Measurements from ENCODE around the gene CRYAB. TPM values are rescaled to one million over a fixed set of nuclear protein-coding genes. Genes with fewer than 3 reads are reported as not detected.
"Not testable (repeated sequence)": the region's sequence is repeated elsewhere in the genome, so short reads cannot be mapped to it uniquely, and the experiment has no call there.

The CRYAB gene
- polyA plus RNA-seq, 1 of the 3 experiments (the other 2 are of a cell fraction) = 0.92 TPM

DNA sequence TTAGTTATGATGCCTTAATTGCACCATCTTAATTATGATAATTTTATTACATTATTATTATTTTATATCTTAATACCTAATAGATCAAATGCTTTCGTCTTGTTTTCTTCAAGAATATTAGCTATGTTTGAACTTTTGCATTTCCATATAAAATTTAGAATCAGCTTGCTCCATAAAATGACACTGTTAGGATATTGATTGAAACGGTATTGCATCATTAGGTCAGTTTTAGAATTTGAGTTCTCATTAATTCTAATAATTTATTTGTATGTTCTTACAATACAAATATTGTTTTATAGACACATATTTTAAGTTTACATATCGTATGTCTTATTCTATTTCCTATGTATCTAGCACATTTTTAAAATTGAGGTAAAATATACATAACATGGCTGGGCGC lies 25.5 kb downstream of the CRYAB start:
- H3K36me3 ChIP-seq (replicated peaks in 1 of 2; ENCODE audit: control insufficient read depth in 1 of 2, insufficient read depth in 2 of 2, low read length in 1 of 2) = peaks cover 0 to 3% of the 10 kb centered on the region in 2 experiments
- DNase-seq = no peak
- H3K9ac ChIP-seq = no peak overlapping the region
- H3K9me3 ChIP-seq = no peaks in the 10 kb centered on the region
- H3K4me2 ChIP-seq = no peak overlapping the region
- no peak overlapping the region for H3K27ac ChIP-seq (ENCODE audit: low read depth in 2 of 2, low read length in 1 of 2)
- ChIA-PET CTCF (interaction anchor here (0.6 to 1.6 kb wide), 5 partner anchors 8 to 111 kb away, joined by 3 to 6 read pairs (median 4); partner anchors contain the start of gene ALG9), POLR2A (no interaction called here)
- no peak for TF ChIP-seq ELF1 (IDR thresholded peaks at IDR 0.05)
- TF ChIP-seq EZH2phosphoT487 (IDR thresholded peaks at IDR 0.05; ENCODE audit: borderline replicate concordance, low read depth) = no peak
- TF ChIP-seq, protein P1, sequence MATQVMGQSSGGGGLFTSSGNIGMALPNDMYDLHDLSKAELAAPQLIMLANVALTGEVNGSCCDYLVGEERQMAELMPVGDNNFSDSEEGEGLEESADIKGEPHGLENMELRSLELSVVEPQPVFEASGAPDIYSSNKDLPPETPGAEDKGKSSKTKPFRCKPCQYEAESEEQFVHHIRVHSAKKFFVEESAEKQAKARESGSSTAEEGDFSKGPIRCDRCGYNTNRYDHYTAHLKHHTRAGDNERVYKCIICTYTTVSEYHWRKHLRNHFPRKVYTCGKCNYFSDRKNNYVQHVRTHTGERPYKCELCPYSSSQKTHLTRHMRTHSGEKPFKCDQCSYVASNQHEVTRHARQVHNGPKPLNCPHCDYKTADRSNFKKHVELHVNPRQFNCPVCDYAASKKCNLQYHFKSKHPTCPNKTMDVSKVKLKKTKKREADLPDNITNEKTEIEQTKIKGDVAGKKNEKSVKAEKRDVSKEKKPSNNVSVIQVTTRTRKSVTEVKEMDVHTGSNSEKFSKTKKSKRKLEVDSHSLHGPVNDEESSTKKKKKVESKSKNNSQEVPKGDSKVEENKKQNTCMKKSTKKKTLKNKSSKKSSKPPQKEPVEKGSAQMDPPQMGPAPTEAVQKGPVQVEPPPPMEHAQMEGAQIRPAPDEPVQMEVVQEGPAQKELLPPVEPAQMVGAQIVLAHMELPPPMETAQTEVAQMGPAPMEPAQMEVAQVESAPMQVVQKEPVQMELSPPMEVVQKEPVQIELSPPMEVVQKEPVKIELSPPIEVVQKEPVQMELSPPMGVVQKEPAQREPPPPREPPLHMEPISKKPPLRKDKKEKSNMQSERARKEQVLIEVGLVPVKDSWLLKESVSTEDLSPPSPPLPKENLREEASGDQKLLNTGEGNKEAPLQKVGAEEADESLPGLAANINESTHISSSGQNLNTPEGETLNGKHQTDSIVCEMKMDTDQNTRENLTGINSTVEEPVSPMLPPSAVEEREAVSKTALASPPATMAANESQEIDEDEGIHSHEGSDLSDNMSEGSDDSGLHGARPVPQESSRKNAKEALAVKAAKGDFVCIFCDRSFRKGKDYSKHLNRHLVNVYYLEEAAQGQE (IDR thresholded peaks at IDR 0.05; ENCODE audit: low read depth, low read length) = no peak
- TF ChIP-seq CTCF (IDR thresholded peaks at IDR 0.05) = no peak
- TF ChIP-seq, protein P2, sequence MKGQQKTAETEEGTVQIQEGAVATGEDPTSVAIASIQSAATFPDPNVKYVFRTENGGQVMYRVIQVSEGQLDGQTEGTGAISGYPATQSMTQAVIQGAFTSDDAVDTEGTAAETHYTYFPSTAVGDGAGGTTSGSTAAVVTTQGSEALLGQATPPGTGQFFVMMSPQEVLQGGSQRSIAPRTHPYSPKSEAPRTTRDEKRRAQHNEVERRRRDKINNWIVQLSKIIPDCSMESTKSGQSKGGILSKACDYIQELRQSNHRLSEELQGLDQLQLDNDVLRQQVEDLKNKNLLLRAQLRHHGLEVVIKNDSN (IDR thresholded peaks at IDR 0.05; ENCODE audit: borderline replicate concordance, low read depth) = no peak
- TF ChIP-seq FOXM1 (IDR thresholded peaks at IDR 0.05; ENCODE audit: low read depth) = no peak
- no peak for TF ChIP-seq EP300 (IDR thresholded peaks at IDR 0.05; ENCODE audit: borderline replicate concordance in 1 of 2, low read depth in 1 of 2, low read length in 1 of 2)
- TF ChIP-seq CHD2 (IDR thresholded peaks at IDR 0.05; ENCODE audit: low read length, partially characterized antibody) = no peak
- no peak for TF ChIP-seq NFIC (IDR thresholded peaks at IDR 0.05; ENCODE audit: borderline replicate concordance)
- no peak for TF ChIP-seq RXRA (IDR thresholded peaks at IDR 0.05; ENCODE audit: borderline replicate concordance, low read depth)
- H3K9me2 ChIP-seq = no peaks in the 10 kb centered on the region
- no peaks in the 10 kb centered on the region for H3F3A ChIP-seq (replicated peaks; ENCODE audit: insufficient read depth)
- H3K4me1 ChIP-seq (ENCODE audit: control insufficient read depth in 1 of 2, insufficient read depth in 2 of 2, low read depth in 1 of 2, low read length in 1 of 2) = no peaks in the 10 kb centered on the region
- no peaks in the 10 kb centered on the region for H3K79me2 ChIP-seq (ENCODE audit: insufficient read depth)
- H3K27me3 ChIP-seq (ENCODE audit: insufficient read depth) = no peaks in the 10 kb centered on the region
- WGBS (ENCODE audit: low lambda C conversion rate) = 88% methylated on average over 4 of the region's 4 CpGs
- no peaks in the 10 kb centered on the region for H4K20me1 ChIP-seq (ENCODE audit: insufficient read depth)
- no peak overlapping the region for H3K4me3 ChIP-seq (ENCODE audit: low read depth in 2 of 2, low read length in 1 of 2)
- H2AFZ ChIP-seq (ENCODE audit: low read depth) = no peak overlapping the region

GRCh38 chr11:111885053-111885452 lies 26.5 kb downstream of the CRYAB start:
- CTCF ChIA-PET = interaction anchor here (1.2 kb wide), 1 partner anchor 14 kb away, joined by 4 read pairs; the partner anchor contains the start of gene ALG9
- H2AFZ ChIP-seq (ENCODE audit: low read depth); H3K9me2 ChIP-seq; H3K27ac ChIP-seq (ENCODE audit: low read depth in 2 of 2, low read length in 1 of 2); H3K4me3 ChIP-seq (ENCODE audit: low read depth in 2 of 2, low read length in 1 of 2); H3K79me2 ChIP-seq (ENCODE audit: insufficient read depth); H3K36me3 ChIP-seq (replicated peaks in 1 of 2; ENCODE audit: control insufficient read depth in 1 of 2, insufficient read depth in 2 of 2, low read length in 1 of 2); H4K20me1 ChIP-seq (ENCODE audit: insufficient read depth); H3F3A ChIP-seq (replicated peaks; ENCODE audit: insufficient read depth); H3K4me1 ChIP-seq (ENCODE audit: control insufficient read depth in 1 of 2, insufficient read depth in 2 of 2, low read depth in 1 of 2, low read length in 1 of 2); POLR2A ChIA-PET; H3K9me3 ChIP-seq; H3K27me3 ChIP-seq (ENCODE audit: insufficient read depth); DNase-seq; H3K9ac ChIP-seq; H3K4me2 ChIP-seq: not testable (repeated sequence)
- 96% methylated on average over 4 of the region's 4 CpGs for WGBS (ENCODE audit: low lambda C conversion rate)
